RWPE1 (cell line): ENCODE results near the gene LNX2.
A peak's percentile ranks its signal among the peaks of the same experiment; 100 is the strongest.

Experiments used
- CTCF ChIA-PET: fragments of 350-600 bp; sonication (Branson Sonifier 250); formaldehyde crosslinking; extraction: SDS; loops from one replicate; lab custom pipeline; 2021; lab: Yijun Ruan, JAX
- POLR2A ChIA-PET: fragments of 400-600 bp; formaldehyde crosslinking; extraction: SDS; loops from one replicate; lab custom pipeline; 2020; ENCODE audit warnings: antibody characterized with exemption; ENCODE audit not compliant: low non-redundant PET; lab: Yijun Ruan, JAX
- DNase-seq: peaks from one replicate; pipeline ENCODE4 v3.0.0; 2012; ENCODE audit warnings: low spot score
- H3K27ac ChIP-seq: fragments of 450-650 bp; 2 replicates; pipeline ENCODE4 v1.5.1; 2017
- TF ChIP-seq, protein P1 (sequence below): fragments of 450-650 bp; conservative IDR thresholded peaks from 2 replicates; pipeline ENCODE4 v1.5.1; 2017; ENCODE audit warnings: low read depth, mild to moderate bottlenecking

The LNX2 gene

DNA sequence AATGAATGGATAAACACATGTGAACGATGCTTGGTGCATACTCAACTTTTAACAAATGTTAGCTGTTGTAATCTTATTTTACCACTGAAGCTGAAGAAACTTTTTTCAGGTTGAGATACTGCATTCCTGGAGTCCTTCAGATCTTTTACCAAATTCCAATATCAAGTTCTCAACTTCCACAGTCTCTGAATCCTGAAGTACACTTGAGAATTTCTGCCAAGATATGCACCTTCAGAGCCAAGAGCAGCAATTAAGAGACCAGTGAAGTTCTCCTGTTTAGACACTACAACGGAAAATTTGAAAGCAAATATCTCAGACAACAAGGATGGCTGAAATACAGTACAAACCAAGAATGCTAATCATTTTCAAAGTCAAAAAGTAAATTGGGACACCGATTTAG, 85.3 kb downstream of the LNX2 start:
- POLR2A ChIA-PET, result no interaction called here
- no peak for DNase-seq
- no peak overlapping the region for H3K27ac ChIP-seq
- CTCF ChIA-PET, result interaction anchor here (0.9 to 1.1 kb wide), 2 partner anchors 291 to 419 kb away, joined by 3 to 6 read pairs; no protein-coding TSS in a partner anchor
- TF ChIP-seq, protein P1, sequence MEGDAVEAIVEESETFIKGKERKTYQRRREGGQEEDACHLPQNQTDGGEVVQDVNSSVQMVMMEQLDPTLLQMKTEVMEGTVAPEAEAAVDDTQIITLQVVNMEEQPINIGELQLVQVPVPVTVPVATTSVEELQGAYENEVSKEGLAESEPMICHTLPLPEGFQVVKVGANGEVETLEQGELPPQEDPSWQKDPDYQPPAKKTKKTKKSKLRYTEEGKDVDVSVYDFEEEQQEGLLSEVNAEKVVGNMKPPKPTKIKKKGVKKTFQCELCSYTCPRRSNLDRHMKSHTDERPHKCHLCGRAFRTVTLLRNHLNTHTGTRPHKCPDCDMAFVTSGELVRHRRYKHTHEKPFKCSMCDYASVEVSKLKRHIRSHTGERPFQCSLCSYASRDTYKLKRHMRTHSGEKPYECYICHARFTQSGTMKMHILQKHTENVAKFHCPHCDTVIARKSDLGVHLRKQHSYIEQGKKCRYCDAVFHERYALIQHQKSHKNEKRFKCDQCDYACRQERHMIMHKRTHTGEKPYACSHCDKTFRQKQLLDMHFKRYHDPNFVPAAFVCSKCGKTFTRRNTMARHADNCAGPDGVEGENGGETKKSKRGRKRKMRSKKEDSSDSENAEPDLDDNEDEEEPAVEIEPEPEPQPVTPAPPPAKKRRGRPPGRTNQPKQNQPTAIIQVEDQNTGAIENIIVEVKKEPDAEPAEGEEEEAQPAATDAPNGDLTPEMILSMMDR, result no peak

DNA sequence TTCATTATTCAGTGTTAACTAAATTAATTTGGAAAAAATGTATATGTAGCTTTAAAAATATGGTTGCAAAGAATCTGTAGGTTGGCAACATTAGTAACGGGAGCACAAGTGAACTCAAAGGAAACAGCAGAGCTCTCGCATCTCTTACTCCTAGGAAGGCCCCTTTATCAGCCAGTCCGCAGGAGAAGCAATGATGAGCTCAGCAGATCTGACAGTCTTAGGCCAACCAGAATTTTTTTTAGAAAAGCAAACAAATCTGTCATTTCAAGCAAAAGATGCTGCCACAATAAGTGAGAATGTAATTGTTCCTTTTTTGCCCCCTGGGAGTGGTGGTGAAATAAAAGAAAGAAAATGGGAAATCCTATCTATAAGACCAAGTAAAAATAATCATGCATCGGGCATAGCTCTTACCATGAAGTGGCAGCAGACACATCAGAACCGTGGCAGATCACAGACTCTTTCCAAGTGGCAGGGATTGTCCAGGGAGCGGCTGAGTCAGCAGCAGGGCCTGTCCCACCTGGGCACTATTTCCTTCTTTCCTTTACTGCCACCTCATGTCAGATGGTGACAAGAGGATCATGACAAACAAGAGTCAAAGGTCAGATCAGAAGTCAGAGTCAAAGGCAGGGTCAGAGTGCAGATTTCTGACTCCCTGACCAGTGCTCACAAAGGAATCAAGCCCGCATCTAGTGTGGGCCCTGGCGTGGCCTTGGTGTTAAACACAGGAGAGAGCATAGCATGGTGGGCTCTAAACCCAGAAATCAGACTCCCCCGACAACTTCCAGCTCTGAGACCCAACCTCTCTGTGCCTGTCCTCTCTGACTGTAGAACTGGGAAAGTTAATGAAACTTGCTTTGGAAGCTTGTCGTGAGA, 86.0 kb downstream of the LNX2 start:
- ChIA-PET CTCF (interaction anchor here (0.6 to 1.5 kb wide), 6 partner anchors 88 to 420 kb away, joined by 3 to 7 read pairs (median 4); no protein-coding TSS in a partner anchor), POLR2A (no interaction called here)
- no peak overlapping the region for H3K27ac ChIP-seq
- TF ChIP-seq, protein P1, result no peak
- DNase-seq, result no peak

DNA sequence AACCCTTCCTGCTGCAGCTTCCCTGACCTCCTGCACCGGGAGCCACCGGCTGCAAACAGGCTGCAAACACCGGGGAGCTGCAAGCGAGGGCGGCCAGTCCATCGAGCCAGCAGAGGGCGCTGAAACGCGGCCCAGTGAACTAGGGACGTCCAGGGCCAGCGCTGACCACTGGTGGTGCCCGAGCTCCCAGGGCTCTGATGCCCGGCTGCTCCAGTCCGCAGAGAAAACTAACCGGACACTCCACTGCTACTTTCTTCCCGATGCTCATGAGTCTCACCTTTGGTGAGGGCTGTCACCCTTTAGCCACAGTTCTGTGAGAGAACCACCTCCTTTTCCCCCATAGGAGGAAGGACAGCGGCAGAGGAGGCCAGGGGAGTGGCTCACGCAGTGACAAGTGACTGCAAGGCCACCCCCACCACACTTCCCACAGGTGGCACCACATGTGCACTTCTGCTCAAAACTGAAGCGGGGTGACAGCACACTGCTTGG, 87.1 kb downstream of the LNX2 start:
- H3K27ac ChIP-seq, result no peak overlapping the region
- TF ChIP-seq, protein P1, result peak; percentile 85
- DNase-seq, result peak; percentile 60
- POLR2A ChIA-PET, result no interaction called here
- CTCF ChIA-PET, result interaction anchor here (0.5 to 2.5 kb wide), 20 partner anchors 8 to 297 kb away, joined by 3 to 22 read pairs (median 3); no protein-coding TSS in a partner anchor

DNA sequence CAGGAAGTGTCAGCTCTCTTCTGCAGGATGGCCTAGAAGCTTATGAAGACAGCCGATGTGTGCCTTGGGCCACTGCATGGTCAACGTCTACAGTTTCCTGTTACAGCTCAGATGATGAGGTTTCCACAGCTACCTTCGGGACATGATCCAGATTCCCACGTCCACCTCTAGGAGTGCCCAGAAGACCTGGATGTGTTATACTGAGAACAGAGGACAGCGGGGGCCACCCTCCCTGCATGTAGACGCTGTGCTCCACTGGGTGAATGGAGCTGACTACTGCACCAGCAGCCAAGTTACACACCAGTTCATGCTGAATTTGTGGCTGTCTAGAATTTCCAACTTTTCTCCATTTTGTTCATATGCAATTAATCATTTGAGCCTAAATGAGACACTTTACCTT, 91.4 kb downstream of the LNX2 start:
- ChIA-PET POLR2A (no interaction called here), CTCF (interaction anchor here (0.6 kb wide), 1 partner anchor 23 kb away, joined by 3 read pairs; no protein-coding TSS in a partner anchor)
- TF ChIP-seq, protein P1, result no peak

DNA sequence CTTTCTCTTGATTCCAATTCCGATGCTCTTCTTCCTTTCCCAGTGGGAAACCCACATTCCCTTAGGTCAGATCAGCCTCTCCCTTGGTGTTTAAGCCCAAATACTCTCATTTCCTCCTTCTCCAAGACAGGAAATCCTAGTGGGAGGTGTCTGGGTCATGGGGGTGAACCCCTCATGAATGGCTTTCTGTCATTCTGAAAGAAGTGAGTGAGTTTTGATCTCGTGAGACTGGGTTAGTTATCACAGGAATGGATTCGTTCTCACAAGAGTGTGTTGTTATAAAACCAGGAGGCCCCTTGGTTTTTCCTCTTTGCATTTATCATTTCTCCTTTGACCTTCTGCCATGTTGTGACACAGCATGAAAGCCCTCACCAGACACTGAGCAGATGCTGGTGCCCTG, 93.8 kb downstream of the LNX2 start:
- CTCF ChIA-PET, result interaction anchor here (0.6 kb wide), 1 partner anchor 191 kb away, joined by 3 read pairs; no protein-coding TSS in a partner anchor
- no peak overlapping the region for H3K27ac ChIP-seq
- POLR2A ChIA-PET, result no interaction called here
- no peak for DNase-seq
- TF ChIP-seq, protein P1, result no peak

More for the DNA sequence above, 91.4 kb downstream of the LNX2 start:
- DNase-seq, result no peak
- H3K27ac ChIP-seq, result no peak overlapping the region

DNA sequence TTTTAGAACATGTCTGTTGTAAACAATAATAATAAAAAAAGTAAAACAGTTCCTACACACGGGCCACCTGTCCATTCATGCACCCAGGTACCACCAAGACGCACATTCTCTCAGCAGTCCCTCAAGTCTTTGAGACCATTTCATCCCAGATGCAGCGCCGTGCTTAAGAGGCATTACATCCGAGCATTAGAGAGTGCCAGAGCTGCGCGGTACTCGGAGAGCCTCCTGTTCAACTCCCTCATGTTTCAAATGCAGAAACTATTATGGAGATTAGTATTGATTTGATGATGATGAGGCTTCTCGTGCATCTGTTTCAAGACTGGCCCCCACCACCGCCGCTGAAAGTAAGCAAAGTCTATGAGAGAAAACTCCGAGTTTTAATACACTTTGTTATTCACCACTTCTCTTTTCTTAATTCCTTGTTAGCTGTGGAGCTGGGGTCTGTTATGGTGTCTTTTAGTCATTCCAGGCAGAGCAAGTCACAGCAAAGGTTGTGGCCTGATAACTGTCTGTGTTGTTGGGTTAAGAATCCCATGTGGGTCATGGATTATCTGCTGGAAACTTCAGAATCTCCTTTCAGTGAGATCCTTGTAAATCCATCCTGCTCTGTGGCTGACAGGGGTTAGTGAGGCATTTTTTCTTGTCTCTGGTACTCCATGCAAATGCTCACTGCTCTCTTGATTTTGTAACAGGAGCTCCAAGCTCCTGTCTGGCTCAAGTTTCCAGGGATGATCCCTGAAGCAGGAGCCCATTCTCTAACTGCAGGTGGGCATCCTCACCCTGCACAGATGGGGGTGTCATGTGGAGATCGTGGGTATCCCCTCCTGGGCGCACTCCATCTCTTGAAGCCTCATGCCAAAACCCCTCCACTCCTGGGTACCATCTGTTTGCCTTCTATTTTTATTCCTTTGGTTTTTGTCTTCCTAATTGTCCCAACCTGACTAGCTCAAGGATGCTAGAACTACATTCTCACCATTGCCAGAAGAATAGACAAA, 95.1 kb downstream of the LNX2 start:
- TF ChIP-seq, protein P1, result no peak
- POLR2A ChIA-PET, result no interaction called here
- CTCF ChIA-PET, result interaction anchor here (0.6 to 1.0 kb wide), 2 partner anchors 8 to 675 kb away, joined by 3 read pairs; no protein-coding TSS in a partner anchor
- H3K27ac ChIP-seq, result no peak overlapping the region
- no peak for DNase-seq
